Measurements from ENCODE around the gene ALPK3.
"Not testable (repeated sequence)": the region's sequence is repeated elsewhere in the genome, so short reads cannot be mapped to it uniquely, and the experiment has no call there.

ALPK3 gene

GRCh38 chr15:84855136-84855535 lies 38.0 kb downstream of the ALPK3 start:
- DNase-seq = no peak

GRCh38 chr15:84855765-84856164 lies 38.6 kb downstream of the ALPK3 start:
- DNase-seq = no peak

- DNase-seq = no peak
Measured at GRCh38 chr15:84856731-84857417, 39.7 kb downstream of the ALPK3 start.

GRCh38 chr15:84857418-84858004 lies 40.4 kb downstream of the ALPK3 start:
- no peak for DNase-seq

- DNase-seq = no peak
Measured at GRCh38 chr15:84858231-84858630, 41.1 kb downstream of the ALPK3 start.

GRCh38 chr15:84859144-84859543 lies 42.0 kb downstream of the ALPK3 start:
- DNase-seq = no peak

- DNase-seq = no peak
Measured at GRCh38 chr15:84859651-84860050, 42.5 kb downstream of the ALPK3 start.

GRCh38 chr15:84861781-84862180 lies 44.6 kb downstream of the ALPK3 start:
- DNase-seq = no peak

GRCh38 chr15:84862214-84862975 lies 45.2 kb downstream of the ALPK3 start:
- no peak for DNase-seq

- DNase-seq = no peak
Measured at GRCh38 chr15:84863565-84864443, 46.6 kb downstream of the ALPK3 start.

GRCh38 chr15:84864444-84864795 lies 47.3 kb downstream of the ALPK3 start:
- DNase-seq = no peak

GRCh38 chr15:84865074-84865569 lies 48.0 kb downstream of the ALPK3 start:
- DNase-seq = no peak

GRCh38 chr15:84868037-84868880 lies 51.1 kb downstream of the ALPK3 start:
- DNase-seq = no peak

- no peak for DNase-seq
Measured at GRCh38 chr15:84869510-84869909, 52.4 kb downstream of the ALPK3 start.

GRCh38 chr15:84871428-84871985 lies 54.4 kb downstream of the ALPK3 start:
- no peak for DNase-seq

GRCh38 chr15:84872009-84872910 lies 55.1 kb downstream of the ALPK3 start:
- no peak for DNase-seq

- no peak for DNase-seq
Measured at GRCh38 chr15:84873997-84874396, 56.8 kb downstream of the ALPK3 start.

- no peak for DNase-seq
Measured at GRCh38 chr15:84874981-84875699, 58.0 kb downstream of the ALPK3 start.

GRCh38 chr15:84876269-84876668 lies 59.1 kb downstream of the ALPK3 start:
- DNase-seq = no peak

- DNase-seq = not testable (repeated sequence)
Measured at GRCh38 chr15:84877701-84878100, 60.5 kb downstream of the ALPK3 start.
